ENCODE data around the gene NCK2. TPM values are rescaled to one million over a fixed set of nuclear protein-coding genes. Genes with fewer than 3 reads are reported as not detected.
A peak's percentile ranks its signal among the peaks of the same experiment; 100 is the strongest.

NCK2 gene
- total and polyA plus RNA-seq, 2 of the 13 experiments (the other 11 are each of a cell fraction or from before 2014, with no cell fraction given) = 14.8 to 23.5 TPM

DNA sequence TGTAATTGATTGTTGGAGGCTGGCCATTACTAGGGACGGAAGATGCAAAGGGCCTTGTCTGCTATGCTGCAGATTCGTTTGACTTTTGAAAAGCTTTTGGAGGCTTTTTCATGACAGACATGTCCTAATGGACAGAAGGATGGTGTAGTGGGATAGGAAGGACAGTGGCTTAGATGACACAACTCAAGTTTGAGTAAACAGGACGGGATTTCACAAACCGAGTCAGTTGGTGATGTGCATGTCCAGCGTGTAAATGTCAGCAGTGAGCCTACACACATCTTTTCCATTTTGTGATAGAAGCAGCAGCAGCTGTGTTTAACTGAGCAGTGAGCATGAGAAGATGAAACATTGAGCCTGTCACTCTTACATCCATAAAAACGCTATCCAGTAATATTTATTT, 76.0 kb downstream of the NCK2 start (continued):
- no peak for TF ChIP-seq UBTF (CRISPR knock-in tag; IDR thresholded peaks at IDR 0.05)
- TF ChIP-seq, protein P1, sequence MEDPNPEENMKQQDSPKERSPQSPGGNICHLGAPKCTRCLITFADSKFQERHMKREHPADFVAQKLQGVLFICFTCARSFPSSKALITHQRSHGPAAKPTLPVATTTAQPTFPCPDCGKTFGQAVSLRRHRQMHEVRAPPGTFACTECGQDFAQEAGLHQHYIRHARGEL (CRISPR knock-in tag; IDR thresholded peaks at IDR 0.05) = no peak
- TF ChIP-seq, protein P2, sequence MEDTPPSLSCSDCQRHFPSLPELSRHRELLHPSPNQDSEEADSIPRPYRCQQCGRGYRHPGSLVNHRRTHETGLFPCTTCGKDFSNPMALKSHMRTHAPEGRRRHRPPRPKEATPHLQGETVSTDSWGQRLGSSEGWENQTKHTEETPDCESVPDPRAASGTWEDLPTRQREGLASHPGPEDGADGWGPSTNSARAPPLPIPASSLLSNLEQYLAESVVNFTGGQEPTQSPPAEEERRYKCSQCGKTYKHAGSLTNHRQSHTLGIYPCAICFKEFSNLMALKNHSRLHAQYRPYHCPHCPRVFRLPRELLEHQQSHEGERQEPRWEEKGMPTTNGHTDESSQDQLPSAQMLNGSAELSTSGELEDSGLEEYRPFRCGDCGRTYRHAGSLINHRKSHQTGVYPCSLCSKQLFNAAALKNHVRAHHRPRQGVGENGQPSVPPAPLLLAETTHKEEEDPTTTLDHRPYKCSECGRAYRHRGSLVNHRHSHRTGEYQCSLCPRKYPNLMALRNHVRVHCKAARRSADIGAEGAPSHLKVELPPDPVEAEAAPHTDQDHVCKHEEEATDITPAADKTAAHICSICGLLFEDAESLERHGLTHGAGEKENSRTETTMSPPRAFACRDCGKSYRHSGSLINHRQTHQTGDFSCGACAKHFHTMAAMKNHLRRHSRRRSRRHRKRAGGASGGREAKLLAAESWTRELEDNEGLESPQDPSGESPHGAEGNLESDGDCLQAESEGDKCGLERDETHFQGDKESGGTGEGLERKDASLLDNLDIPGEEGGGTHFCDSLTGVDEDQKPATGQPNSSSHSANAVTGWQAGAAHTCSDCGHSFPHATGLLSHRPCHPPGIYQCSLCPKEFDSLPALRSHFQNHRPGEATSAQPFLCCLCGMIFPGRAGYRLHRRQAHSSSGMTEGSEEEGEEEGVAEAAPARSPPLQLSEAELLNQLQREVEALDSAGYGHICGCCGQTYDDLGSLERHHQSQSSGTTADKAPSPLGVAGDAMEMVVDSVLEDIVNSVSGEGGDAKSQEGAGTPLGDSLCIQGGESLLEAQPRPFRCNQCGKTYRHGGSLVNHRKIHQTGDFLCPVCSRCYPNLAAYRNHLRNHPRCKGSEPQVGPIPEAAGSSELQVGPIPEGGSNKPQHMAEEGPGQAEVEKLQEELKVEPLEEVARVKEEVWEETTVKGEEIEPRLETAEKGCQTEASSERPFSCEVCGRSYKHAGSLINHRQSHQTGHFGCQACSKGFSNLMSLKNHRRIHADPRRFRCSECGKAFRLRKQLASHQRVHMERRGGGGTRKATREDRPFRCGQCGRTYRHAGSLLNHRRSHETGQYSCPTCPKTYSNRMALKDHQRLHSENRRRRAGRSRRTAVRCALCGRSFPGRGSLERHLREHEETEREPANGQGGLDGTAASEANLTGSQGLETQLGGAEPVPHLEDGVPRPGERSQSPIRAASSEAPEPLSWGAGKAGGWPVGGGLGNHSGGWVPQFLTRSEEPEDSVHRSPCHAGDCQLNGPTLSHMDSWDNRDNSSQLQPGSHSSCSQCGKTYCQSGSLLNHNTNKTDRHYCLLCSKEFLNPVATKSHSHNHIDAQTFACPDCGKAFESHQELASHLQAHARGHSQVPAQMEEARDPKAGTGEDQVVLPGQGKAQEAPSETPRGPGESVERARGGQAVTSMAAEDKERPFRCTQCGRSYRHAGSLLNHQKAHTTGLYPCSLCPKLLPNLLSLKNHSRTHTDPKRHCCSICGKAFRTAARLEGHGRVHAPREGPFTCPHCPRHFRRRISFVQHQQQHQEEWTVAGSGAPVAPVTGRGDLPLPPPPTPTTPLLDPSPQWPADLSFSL (CRISPR knock-in tag; IDR thresholded peaks at IDR 0.05) = no peak
- no peak for TF ChIP-seq DDIT3 (CRISPR knock-in tag; IDR thresholded peaks at IDR 0.05)
- no peak for TF ChIP-seq ZBTB1 (CRISPR knock-in tag; IDR thresholded peaks at IDR 0.05; ENCODE audit: borderline replicate concordance)
- TF ChIP-seq NFYB (CRISPR knock-in tag; IDR thresholded peaks at IDR 0.05) = no peak
- no peak for TF ChIP-seq ZNF619 (CRISPR knock-in tag; IDR thresholded peaks at IDR 0.05)
- TF ChIP-seq CEBPB (IDR thresholded peaks at IDR 0.05; ENCODE audit: borderline replicate concordance, low read depth, low read length) = 0 out of 2 replicates have a peak, but pooled peaks have one; percentile 21
- no peak for TF ChIP-seq NR2C2 (CRISPR knock-in tag; IDR thresholded peaks at IDR 0.05; ENCODE audit: borderline replicate concordance)
- TF ChIP-seq SIX4 (CRISPR knock-in tag; IDR thresholded peaks at IDR 0.05) = no peak
- no peak for TF ChIP-seq ZNF326 (CRISPR knock-in tag; IDR thresholded peaks at IDR 0.05; ENCODE audit: borderline replicate concordance)
- TF ChIP-seq PLRG1 (conservative IDR thresholded peaks at IDR 0.05) = no peak
- TF ChIP-seq CHD2 (IDR thresholded peaks at IDR 0.05; ENCODE audit: low read depth, low read length) = no peak

Measured in HepG2 (cell line).